IMR-90 (cell line): ENCODE measurements around the gene SLC38A8.

Experiments used
- CHD1 ChIP-seq: IDR thresholded peaks from 2 replicates; pipeline ENCODE4 v1.6.1; 2012; ENCODE audit warnings: low read depth, low read length, improper control_type of control experiment
- CTCF ChIP-seq: conservative IDR thresholded peaks from 2 replicates; pipeline ENCODE4 v1.5.1; 2012; ENCODE audit warnings: mild to moderate bottlenecking, low read depth, low read length, improper control_type of control experiment
- ELK1 ChIP-seq: fragments of 150-350 bp; IDR thresholded peaks from 2 replicates; pipeline ENCODE4 v1.6.1; 2016; ENCODE audit warnings: low read depth, mild to moderate bottlenecking, low read length, moderate library complexity, borderline replicate concordance
- FOS ChIP-seq: fragments of 150-350 bp; IDR thresholded peaks from 2 replicates; pipeline ENCODE4 v1.6.1; 2016; ENCODE audit warnings: low read depth, low read length
- MAFK ChIP-seq: IDR thresholded peaks from 2 replicates; pipeline ENCODE4 v1.6.1; 2012; ENCODE audit warnings: low read depth, low read length, improper control_type of control experiment
- POLR2A ChIP-seq: IDR thresholded peaks from 2 replicates; pipeline ENCODE4 v1.6.1; 2012; ENCODE audit warnings: mild to moderate bottlenecking, low read depth, low read length
- RAD21 ChIP-seq: IDR thresholded peaks from 2 replicates; pipeline ENCODE4 v1.6.1; 2012; ENCODE audit warnings: low read length, improper control_type of control experiment
- RCOR1 ChIP-seq: IDR thresholded peaks from 2 replicates; pipeline ENCODE4 v1.6.1; 2012; ENCODE audit warnings: mild to moderate bottlenecking, low read length, improper control_type of control experiment; ENCODE audit not compliant: insufficient replicate concordance
- RFX5 ChIP-seq: IDR thresholded peaks from 2 replicates; pipeline ENCODE4 v1.8.0; 2012; ENCODE audit warnings: low read depth, mild to moderate bottlenecking, low read length, moderate library complexity

GRCh38 chr16:84068783-84069462, 26.3 kb upstream of the SLC38A8 start:
- no peak for TF ChIP-seq RCOR1
- TF ChIP-seq POLR2A = no peak
- TF ChIP-seq RFX5 = no peak
- TF ChIP-seq CTCF = no peak
- no peak for TF ChIP-seq CHD1
- no peak for TF ChIP-seq FOS
- no peak for TF ChIP-seq MAFK
- no peak for TF ChIP-seq ELK1
- TF ChIP-seq RAD21 = no peak
